IMR-90 (cell line): ENCODE measurements around the gene ZBTB32. TPM values are rescaled to one million over a fixed set of nuclear protein-coding genes. Genes with fewer than 3 reads are reported as not detected.

Experiments
- ATAC-seq: fragments of 200-7000 bp; cut with Tn5 transposase; 2 replicates; pipeline ENCODE4 v1.9.1; 2020; ENCODE audit warnings: low read depth, mild to moderate bottlenecking, moderate library complexity
- BruUV-seq: library from RNA; stranded (reverse); fragments of 400-500 nt; replicated peaks from 2 replicates; lab custom pipeline; 2021; lab: Mats Ljungman, UMichigan
- CTCF ChIA-PET: fragments of 300-600 bp; formaldehyde crosslinking; extraction: SDS; loops from one replicate; lab custom pipeline; 2021; ENCODE audit warnings: antibody characterized with exemption; lab: Yijun Ruan, JAX
- POLR2A ChIA-PET: fragments of 300-600 bp; sonication (Branson Sonifier 250); formaldehyde crosslinking; loops from one replicate; lab custom pipeline; 2022; ENCODE audit warnings: antibody characterized with exemption; ENCODE audit not compliant: unreplicated experiment; lab: Charles Lee
- DNase-seq: peaks from one replicate; pipeline ENCODE4 v3.0.0; 2013
- H2AFZ ChIP-seq: replicated peaks from 2 replicates; pipeline ENCODE3; 2013; ENCODE audit warnings: low read length, mild to moderate bottlenecking; ENCODE audit not compliant: poor library complexity
- H2AK5ac ChIP-seq: 2 replicates; pipeline ENCODE4 v1.6.1; 2013; ENCODE audit warnings: low read depth, low read length, inconsistent platforms
- H2AK9ac ChIP-seq: replicated peaks from 2 replicates; pipeline ENCODE3; 2013; ENCODE audit warnings: mild to moderate bottlenecking, low read depth, low read length, moderate library complexity; ENCODE audit not compliant: poor library complexity
- H2BK120ac ChIP-seq: 2 replicates; pipeline ENCODE4 v1.6.1; 2013; ENCODE audit warnings: low read depth, low read length, inconsistent platforms
- H2BK15ac ChIP-seq: 3 replicates; pipeline ENCODE4 v1.6.1; 2013; ENCODE audit warnings: low read depth, low read length, inconsistent platforms
- H2BK20ac ChIP-seq: 2 replicates; pipeline ENCODE4 v1.6.1; 2013; ENCODE audit warnings: low read depth, mild to moderate bottlenecking, inconsistent platforms, low read length, moderate library complexity
- H2BK5ac ChIP-seq: 2 replicates; pipeline ENCODE4 v1.6.1; 2013; ENCODE audit warnings: mild to moderate bottlenecking, low read depth, low read length, inconsistent platforms; ENCODE audit not compliant: poor library complexity, severe bottlenecking
- H3K14ac ChIP-seq: replicated peaks from 2 replicates; pipeline ENCODE4 v1.6.1; 2013; ENCODE audit warnings: low read depth, low read length, inconsistent platforms
- H3K18ac ChIP-seq: 2 replicates; pipeline ENCODE4 v1.6.1; 2013; ENCODE audit warnings: low read depth, low read length, control low read depth
- H3K23ac ChIP-seq: 2 replicates; pipeline ENCODE4 v1.6.1; 2013; ENCODE audit warnings: low read depth, low read length, inconsistent platforms
- H3K27ac ChIP-seq: 2 replicates; pipeline ENCODE4 v1.5.1; 2013; ENCODE audit warnings: mild to moderate bottlenecking, control low read depth, low read length; ENCODE audit not compliant: insufficient read depth
- H3K27me3 ChIP-seq: 2 replicates; pipeline ENCODE4 v1.6.1; 2013; ENCODE audit warnings: low read length; ENCODE audit not compliant: control insufficient read depth, insufficient read depth
- H3K36me3 ChIP-seq: 2 replicates; pipeline ENCODE4 v1.6.1; 2013; ENCODE audit warnings: low read length, mixed read lengths; ENCODE audit not compliant: control insufficient read depth, insufficient read depth
- H3K4ac ChIP-seq: 2 replicates; pipeline ENCODE4 v1.6.1; 2013; ENCODE audit warnings: low read depth, low read length, inconsistent platforms
- H3K4me1 ChIP-seq: 2 replicates; pipeline ENCODE4 v1.6.1; 2013; ENCODE audit warnings: low read length, mixed read lengths; ENCODE audit not compliant: control insufficient read depth, insufficient read depth
- H3K4me2 ChIP-seq: 2 replicates; pipeline ENCODE4 v1.6.1; 2013; ENCODE audit warnings: low read depth, mild to moderate bottlenecking, control low read depth, low read length, moderate library complexity
- H3K4me3 ChIP-seq: 2 replicates; pipeline ENCODE4 v1.5.1; 2013; ENCODE audit warnings: low read depth, mild to moderate bottlenecking, control low read depth, low read length, moderate library complexity; ENCODE audit not compliant: insufficient read depth
- H3K56ac ChIP-seq: 2 replicates; pipeline ENCODE4 v1.6.1; 2013; ENCODE audit warnings: low read length, inconsistent platforms; ENCODE audit not compliant: insufficient read depth; ENCODE audit errors: extremely low read depth
- H3K79me1 ChIP-seq, 2 experiments: 2 replicates each; pipeline ENCODE4 v1.6.1; 2013; ENCODE audit warnings: low read length in 2 of 2, inconsistent platforms in 1 of 2, low read depth in 1 of 2
- H3K9ac ChIP-seq: 2 replicates; pipeline ENCODE4 v1.6.1; 2013; ENCODE audit warnings: low read depth, low read length, control low read depth
- H3K9me1 ChIP-seq: 2 replicates; pipeline ENCODE4 v1.6.1; 2013; ENCODE audit warnings: low read length, inconsistent platforms; ENCODE audit not compliant: insufficient read depth
- H3K9me3 ChIP-seq: 2 replicates; pipeline ENCODE4 v1.6.1; 2013; ENCODE audit warnings: low read length; ENCODE audit not compliant: control insufficient read depth, insufficient read depth
- H4K20me1 ChIP-seq: 2 replicates; pipeline ENCODE4 v1.6.1; 2013; ENCODE audit warnings: low read length, inconsistent platforms; ENCODE audit not compliant: insufficient read depth
- H4K5ac ChIP-seq: 2 replicates; pipeline ENCODE4 v1.6.1; 2013; ENCODE audit warnings: mild to moderate bottlenecking, low read depth, low read length, control low read depth
- H4K8ac ChIP-seq, 2 experiments: 2 replicates each; pipeline ENCODE4 v1.6.1; 2013; ENCODE audit warnings: low read depth in 2 of 2, low read length in 2 of 2, control low read depth in 1 of 2, inconsistent platforms in 1 of 2
- H4K91ac ChIP-seq: 2 replicates; pipeline ENCODE4 v1.6.1; 2013; ENCODE audit warnings: low read depth, low read length, inconsistent platforms; ENCODE audit not compliant: insufficient read depth
- CEBPB ChIP-seq: IDR thresholded peaks from 2 replicates; pipeline ENCODE4 v1.6.1; 2012; ENCODE audit warnings: low read depth, low read length, improper control_type of control experiment
- CHD1 ChIP-seq: IDR thresholded peaks from 2 replicates; pipeline ENCODE4 v1.6.1; 2012; ENCODE audit warnings: low read depth, low read length, improper control_type of control experiment
- ELK1 ChIP-seq: fragments of 150-350 bp; IDR thresholded peaks from 2 replicates; pipeline ENCODE4 v1.6.1; 2016; ENCODE audit warnings: low read depth, mild to moderate bottlenecking, low read length, moderate library complexity, borderline replicate concordance
- MAZ ChIP-seq: IDR thresholded peaks from 2 replicates; pipeline ENCODE4 v1.6.1; 2012; ENCODE audit warnings: low read depth, mild to moderate bottlenecking, low read length, improper control_type of control experiment, moderate library complexity, borderline replicate concordance
- RAD21 ChIP-seq: IDR thresholded peaks from 2 replicates; pipeline ENCODE4 v1.6.1; 2012; ENCODE audit warnings: low read length, improper control_type of control experiment
- RCOR1 ChIP-seq: IDR thresholded peaks from 2 replicates; pipeline ENCODE4 v1.6.1; 2012; ENCODE audit warnings: mild to moderate bottlenecking, low read length, improper control_type of control experiment; ENCODE audit not compliant: insufficient replicate concordance
- USF2 ChIP-seq: fragments of 150-350 bp; IDR thresholded peaks from 2 replicates; pipeline ENCODE4 v1.6.1; 2017; ENCODE audit warnings: mild to moderate bottlenecking, antibody characterized with exemption, low read length, low read depth
- WGBS, 2 experiments: methylation state at CpG; one replicate each; pipeline versions ENCODE4 v1.1.5 to v1.1.7; 2013; ENCODE audit warnings: missing lambda C conversion rate in 2 of 2; ENCODE audit not compliant: insufficient read length in 1 of 2; ENCODE audit errors: extremely low coverage in 2 of 2; 5-methylcytosine and 5-hydroxymethylcytosine counted together
- dilution Hi-C: fragments of 300-500 bp; cut with HindIII; formaldehyde crosslinking; loops from one replicate; pipeline ENCODE4 v1.14.3; 2018; ENCODE audit warnings: low sequenced_read_pairs; ENCODE audit not compliant: unreplicated experiment
- in situ Hi-C: fragments of 300-500 bp; cut with MboI; formaldehyde crosslinking; loops from 3 replicates; pipeline ENCODE4 v1.14.3; 2019; ENCODE audit warnings: low sequenced_read_pairs, inconsistent platforms, mixed read lengths
- intact Hi-C: fragments of 100-400 bp; cut with micrococcal nuclease; formaldehyde crosslinking; loops from 2 replicates; pipeline ENCODE4 v1.10.0; 2022
- polyA plus RNA-seq, 3 experiments: library from polyadenylated mRNA; depleted of rRNA; stranded (reverse); fragments of >200 nt; gene quantifications; 2 replicates each; pipeline ENCODE4 v1.2.3, GENCODE V29; 2012; ENCODE audit warnings: low replicate concordance in 1 of 3
- total RNA-seq: library from RNA; depleted of rRNA; stranded (reverse); fragments of >200 nt; gene quantifications from 2 replicates; pipeline ENCODE4 v1.2.3, GENCODE V29; 2012

ZBTB32 gene
- total and polyA plus RNA-seq, 2 of the 4 experiments (the other 2 are of a cell fraction) = not detected

GRCh38 chr19:35729021-35729420 is 24.7 kb downstream of the ZBTB32 start:
- Histone ChIP-seq H3K4me1 (no peaks in the 10 kb centered on the region), H3K9me3 (no peaks in the 10 kb centered on the region), H4K20me1 (peaks cover 14% of the 10 kb centered on the region), H3K36me3 (peaks cover 94% of the 10 kb centered on the region), H3K4me3 (no peak overlapping the region), H2BK120ac (no peak overlapping the region), H3K79me1 (peaks cover 4 to 11% of the 10 kb centered on the region in 2 experiments), H2BK20ac (no peak overlapping the region), H3K9ac (no peak overlapping the region), H4K8ac (no peak overlapping the region), H2BK15ac (no peak overlapping the region), H3K9me1 (no peaks in the 10 kb centered on the region), H2AK5ac (no peak overlapping the region), H4K5ac (no peak overlapping the region), H3K4me2 (no peak overlapping the region), H2BK5ac (no peak overlapping the region), H3K27me3 (no peaks in the 10 kb centered on the region), H3K14ac (no peak overlapping the region), H3K56ac (no peak overlapping the region), H3K18ac (no peak overlapping the region), H3K27ac (no peak overlapping the region), H2AK9ac (no peak overlapping the region), H2AFZ (no peak overlapping the region), H3K23ac (no peak overlapping the region), H3K4ac (no peak overlapping the region), H4K91ac (no peak overlapping the region)
- intact Hi-C loops = no loop called here
- WGBS, 2 experiments = no CpG with 5 or more reads among the region's 18 CpGs
- no peak for DNase-seq
- ChIA-PET CTCF (no interaction called here), POLR2A (no interaction called here)
- in situ Hi-C loops = no loop called here
- no TSS peak for BruUV-seq
- TF ChIP-seq CEBPB = no peak
- TF ChIP-seq CHD1 = no peak
- TF ChIP-seq USF2 = no peak
- no peak for TF ChIP-seq RAD21
- TF ChIP-seq MAZ = no peak
- TF ChIP-seq RCOR1 = no peak
- no peak for TF ChIP-seq ELK1
- no peak for ATAC-seq
- dilution Hi-C loops = no loop called here
